Daoy (cell line): ENCODE measurements around the gene HEBP1. TPM values are rescaled to one million over a fixed set of nuclear protein-coding genes. Genes with fewer than 3 reads are reported as not detected.

Source experiments
- DNase-seq: peaks from one replicate; pipeline ENCODE4 v3.0.0-alpha.2; 2015; ENCODE audit warnings: low read depth
- total RNA-seq: library from RNA; depleted of rRNA; stranded (reverse); fragments of >200 nt; shearing (Covaris generic); gene quantifications from 2 replicates; pipeline ENCODE4 v1.2.3, GENCODE V29; 2014

The HEBP1 gene
- total RNA-seq, 1 experiment from 2014 or later, result 6.1 TPM

- no peak for DNase-seq
Measured at GRCh38 chr12:12951504-12951903, 48.6 kb downstream of the HEBP1 start.

GRCh38 chr12:12947902-12948301 is 52.2 kb downstream of the HEBP1 start:
- no peak for DNase-seq

- DNase-seq, result no peak
Measured at GRCh38 chr12:12946686-12947355, 53.2 kb downstream of the HEBP1 start.

GRCh38 chr12:12945591-12945990 is 54.5 kb downstream of the HEBP1 start:
- DNase-seq, result no peak

GRCh38 chr12:12943586-12944260 is 56.3 kb downstream of the HEBP1 start:
- no peak for DNase-seq

GRCh38 chr12:12941450-12942350 is 58.4 kb downstream of the HEBP1 start:
- DNase-seq, result no peak

- no peak for DNase-seq
Measured at GRCh38 chr12:12939888-12940287, 60.2 kb downstream of the HEBP1 start.

- DNase-seq, result no peak
Measured at GRCh38 chr12:12938541-12938940, 61.5 kb downstream of the HEBP1 start.

GRCh38 chr12:12936983-12937491 is 63.0 kb downstream of the HEBP1 start:
- no peak for DNase-seq

GRCh38 chr12:12934556-12934955 is 65.5 kb downstream of the HEBP1 start:
- DNase-seq, result no peak

- no peak for DNase-seq
Measured at GRCh38 chr12:12933742-12934141, 66.3 kb downstream of the HEBP1 start.

GRCh38 chr12:12930633-12931219 is 69.3 kb downstream of the HEBP1 start:
- no peak for DNase-seq

- DNase-seq, result no peak
Measured at GRCh38 chr12:12929696-12930095, 70.4 kb downstream of the HEBP1 start.

GRCh38 chr12:12927211-12928079 is 72.6 kb downstream of the HEBP1 start:
- no peak for DNase-seq

GRCh38 chr12:12926571-12927071 is 73.4 kb downstream of the HEBP1 start:
- DNase-seq, result no peak

- DNase-seq, result no peak
Measured at GRCh38 chr12:12925388-12925787, 74.7 kb downstream of the HEBP1 start.
